Gastrocnemius medialis (tissue), 4 donors: Measurements from ENCODE around the gene ZNF414. TPM values are rescaled to one million over a fixed set of nuclear protein-coding genes. Genes with fewer than 3 reads are reported as not detected.

Experiments
- ATAC-seq, 2 donors: fragments of 150-250 bp; one replicate each; pipeline ENCODE4 v1.9.1; 2016
- DNase-seq, 2 donors: peaks; one replicate each; pipeline ENCODE4 v3.0.0-alpha.2; 2019
- H3K27ac ChIP-seq, 4 donors: fragments of 200-600 bp; sonication (generic); 1 replicate in 1 of 4; 2 replicates in 3 of 4; pipeline ENCODE4 v1.5.1; 2016 to 2018; ENCODE audit warnings: mild to moderate bottlenecking in 2 of 4, moderate library complexity in 1 of 4
- H3K27me3 ChIP-seq, 3 donors: fragments of 200-600 bp; sonication (generic) in 2 of 3; 1 replicate in 1 of 3; 2 replicates in 2 of 3; pipeline versions ENCODE4 v1.5.1 to v1.6.0; 2016 to 2019; ENCODE audit warnings: mild to moderate bottlenecking in 1 of 3, moderate library complexity in 1 of 3
- H3K36me3 ChIP-seq, 2 donors: fragments of 200-600 bp; sonication (generic) in 1 of 2; one replicate each; pipeline ENCODE4 v1.5.1; 2017 to 2018
- H3K4me1 ChIP-seq, 2 donors: fragments of 200-600 bp; sonication (generic) in 1 of 2; one replicate each; pipeline ENCODE4 v1.5.1; 2016 to 2017; ENCODE audit warnings: mild to moderate bottlenecking in 2 of 2
- H3K4me3 ChIP-seq, 4 donors: fragments of 200-600 bp; sonication (generic) in 3 of 4; 1 replicate in 1 of 4; 2 replicates in 3 of 4; pipeline ENCODE4 v1.5.1; 2016 to 2019; ENCODE audit warnings: mild to moderate bottlenecking in 2 of 4
- H3K9me3 ChIP-seq, 3 donors: fragments of 200-600 bp; sonication (generic) in 2 of 3; 1 replicate in 1 of 3; 2 replicates in 2 of 3; pipeline ENCODE4 v1.5.1; 2016 to 2019
- CTCF ChIP-seq, 5 experiments: fragments of 450-650 bp in 3 of 5; fragments of 200-600 bp in 2 of 5; sonication (generic) in 2 of 5; IDR thresholded peaks in 4 of 5; conservative IDR thresholded peaks in 1 of 5; 1 replicate in 4 of 5; 2 replicates in 1 of 5; pipeline ENCODE4 v1.5.1; 2016 to 2019; ENCODE audit warnings: antibody characterized with exemption in 5 of 5, mild to moderate bottlenecking in 3 of 5, moderate library complexity in 3 of 5
- POLR2A ChIP-seq, 2 donors: fragments of 450-650 bp; IDR thresholded peaks; one replicate each; pipeline ENCODE4 v1.6.1; 2017; ENCODE audit warnings: antibody characterized with exemption in 2 of 2, mild to moderate bottlenecking in 2 of 2, moderate library complexity in 2 of 2
- in situ Hi-C, 4 donors: fragments of 200-750 bp; cut with MboI; loops; one replicate each; pipeline versions ENCODE4 v1.15.0 to v1.8.0; 2017; ENCODE audit warnings: low sequenced_read_pairs in 4 of 4
- intact Hi-C: fragments of 100-400 bp; cut with DNase I; formaldehyde crosslinking; loops from one replicate; pipeline ENCODE4 v1.15.1; 2023; ENCODE audit warnings: low total_unique reads
- total RNA-seq, 4 donors: library from RNA; depleted of rRNA; stranded (reverse); fragments of >200 nt; gene quantifications; one replicate each; pipeline versions ENCODE4 v1.1.0 to v1.2.3, GENCODE V29; 2016

The ZNF414 gene
- total RNA-seq, 4 donors from 2014 or later = 4.7 to 13.3 (median 6.9) TPM

GRCh38 chr19:8481616-8482015 is 32.4 kb downstream of the ZNF414 start:
- no peak for ATAC-seq
- H3K4me3 ChIP-seq = no peak overlapping the region
- in situ Hi-C loops (no loop called here), intact Hi-C loops (no loop called here)
- no peaks in the 10 kb centered on the region for H3K27me3 ChIP-seq
- H3K36me3 ChIP-seq = peaks cover 0 to 41% of the 10 kb centered on the region in 2 donors
- DNase-seq = no peak
- H3K27ac ChIP-seq = peak overlapping the region in 1 of 4 donors; percentile 31
- H3K4me1 ChIP-seq = peaks cover 26 to 31% of the 10 kb centered on the region in 2 donors
- H3K9me3 ChIP-seq = no peaks in the 10 kb centered on the region
- no peak for TF ChIP-seq CTCF (IDR thresholded peaks at IDR 0.05 in 4 of 5, conservative IDR thresholded peaks at IDR 0.05 in 1 of 5)
- no peak for TF ChIP-seq POLR2A (IDR thresholded peaks at IDR 0.05)

GRCh38 chr19:8481201-8481600 is 32.8 kb downstream of the ZNF414 start:
- no peak for TF ChIP-seq POLR2A (IDR thresholded peaks at IDR 0.05)
- no peak for TF ChIP-seq CTCF (IDR thresholded peaks at IDR 0.05 in 4 of 5, conservative IDR thresholded peaks at IDR 0.05 in 1 of 5)
- Histone ChIP-seq H3K27me3 (no peaks in the 10 kb centered on the region), H3K4me3 (peak overlapping the region in 1 of 4 donors; percentile 10), H3K27ac (peak overlapping the region in 1 of 4 donors; percentile 31), H3K9me3 (no peaks in the 10 kb centered on the region), H3K36me3 (peaks cover 0 to 37% of the 10 kb centered on the region in 2 donors), H3K4me1 (peaks cover 30 to 31% of the 10 kb centered on the region in 2 donors)
- in situ Hi-C loops = no loop called here
- no peak for ATAC-seq
- intact Hi-C loops = no loop called here
- no peak for DNase-seq

- TF ChIP-seq POLR2A (IDR thresholded peaks at IDR 0.05) (no peak), CTCF (IDR thresholded peaks at IDR 0.05 in 4 of 5, conservative IDR thresholded peaks at IDR 0.05 in 1 of 5) (no peak)
- DNase-seq (no peak), ATAC-seq (no peak)
- Histone ChIP-seq H3K4me1 (peaks cover 31 to 33% of the 10 kb centered on the region in 2 donors), H3K9me3 (no peaks in the 10 kb centered on the region), H3K4me3 (no peak overlapping the region), H3K27ac (peak overlapping the region in 2 of 4 donors; percentile 1 to 18), H3K27me3 (no peaks in the 10 kb centered on the region), H3K36me3 (peaks cover 0 to 34% of the 10 kb centered on the region in 2 donors)
- intact Hi-C loops = no loop called here
- in situ Hi-C loops = no loop called here
These were observed 35.4 kb downstream of the ZNF414 start for GRCh38 chr19:8478598-8478997.

GRCh38 chr19:8477889-8478288 is 36.1 kb downstream of the ZNF414 start:
- no peaks in the 10 kb centered on the region for H3K27me3 ChIP-seq
- H3K4me1 ChIP-seq = peaks cover 31 to 33% of the 10 kb centered on the region in 2 donors
- ATAC-seq (no peak), DNase-seq (no peak)
- intact Hi-C loops = no loop called here
- H3K36me3 ChIP-seq = peaks cover 0 to 34% of the 10 kb centered on the region in 2 donors
- no peak overlapping the region for H3K4me3 ChIP-seq
- in situ Hi-C loops = no loop called here
- TF ChIP-seq POLR2A (IDR thresholded peaks at IDR 0.05) = no peak
- TF ChIP-seq CTCF (IDR thresholded peaks at IDR 0.05 in 4 of 5, conservative IDR thresholded peaks at IDR 0.05 in 1 of 5) = no peak
- no peaks in the 10 kb centered on the region for H3K9me3 ChIP-seq
- H3K27ac ChIP-seq = no peak overlapping the region

GRCh38 chr19:8476524-8476923 is 37.4 kb downstream of the ZNF414 start:
- H3K36me3 ChIP-seq = peaks cover 0 to 46% of the 10 kb centered on the region in 2 donors
- TF ChIP-seq CTCF (IDR thresholded peaks at IDR 0.05 in 4 of 5, conservative IDR thresholded peaks at IDR 0.05 in 1 of 5) = no peak
- DNase-seq = no peak
- intact Hi-C loops = no loop called here
- peaks cover 22 to 23% of the 10 kb centered on the region in 2 donors for H3K4me1 ChIP-seq
- in situ Hi-C loops = no loop called here
- no peaks in the 10 kb centered on the region for H3K9me3 ChIP-seq
- H3K27ac ChIP-seq = peak overlapping the region in 2 of 4 donors; percentile 18 to 41
- H3K27me3 ChIP-seq = no peaks in the 10 kb centered on the region
- ATAC-seq = no peak
- no peak overlapping the region for H3K4me3 ChIP-seq
